GM12878 (cell line): Measurements from ENCODE around the gene MAGI2. TPM values are rescaled to one million over a fixed set of nuclear protein-coding genes. Genes with fewer than 3 reads are reported as not detected.

ENCODE experiments used
- ATAC-seq: fragments of 200-7000 bp; cut with Tn5 transposase; 3 replicates; pipeline ENCODE4 v1.9.1; 2020; ENCODE audit warnings: mild to moderate bottlenecking, moderate library complexity
- BruUV-seq: library from RNA; stranded (reverse); fragments of 400-500 nt; replicated peaks from 2 replicates; lab custom pipeline; 2021; lab: Mats Ljungman, UMichigan
- CTCF ChIA-PET: fragments of 300-600 bp; sonication (Branson Sonifier 250); formaldehyde crosslinking; extraction: SDS; loops from one replicate; lab custom pipeline; 2021; ENCODE audit warnings: inconsistent platforms; lab: Yijun Ruan, JAX
- POLR2A ChIA-PET: fragments of 350-600 bp; formaldehyde crosslinking; extraction: SDS; loops from one replicate; lab custom pipeline; 2021; ENCODE audit warnings: inconsistent platforms; lab: Charles Lee
- RAD21 ChIA-PET: fragments of 300-600 bp; sonication (Branson Sonifier 250); formaldehyde crosslinking; loops from one replicate; lab custom pipeline; 2023; ENCODE audit warnings: antibody characterized with exemption; ENCODE audit not compliant: unreplicated experiment; lab: Charles Lee
- SMC1A ChIA-PET: fragments of 300-600 bp; sonication (Branson Sonifier 250); formaldehyde crosslinking; loops from one replicate; lab custom pipeline; 2023; ENCODE audit not compliant: unreplicated experiment, uncharacterized antibody; lab: Charles Lee
- DNase-seq: peaks from one replicate; pipeline ENCODE4 v3.0.0-alpha.2; 2011; ENCODE audit warnings: low read depth, low spot score
- FAIRE-seq: peaks from 3 replicates; lab custom pipeline; 2011; peaks lifted over from hg19 to GRCh38; lab: Jason Lieb, UNC
- H2AFZ ChIP-seq: 2 replicates; pipeline ENCODE4 v1.6.0; 2011; ENCODE audit warnings: low read depth, low read length, control low read depth; ENCODE audit not compliant: control insufficient read depth
- H3K27ac ChIP-seq: 2 replicates; pipeline ENCODE4 v1.5.1; 2011; ENCODE audit warnings: control low read depth; ENCODE audit not compliant: control insufficient read depth, insufficient read depth
- H3K27me3 ChIP-seq, 2 experiments: replicated peaks in 1 of 2; 2 replicates each; pipeline versions ENCODE4 v1.6.0 to v1.6.1; 2011; ENCODE audit warnings: low read length in 1 of 2; ENCODE audit not compliant: control insufficient read depth in 2 of 2, insufficient read depth in 2 of 2
- H3K36me3 ChIP-seq, 2 experiments: 2 replicates each; pipeline ENCODE4 v1.5.1; 2011; ENCODE audit warnings: low read length in 1 of 2; ENCODE audit not compliant: control insufficient read depth in 2 of 2, insufficient read depth in 2 of 2
- H3K4me1 ChIP-seq: 2 replicates; pipeline ENCODE4 v1.6.1; 2011; ENCODE audit warnings: mild to moderate bottlenecking, low read length, moderate library complexity, mixed read lengths; ENCODE audit not compliant: control insufficient read depth, insufficient read depth
- H3K4me2 ChIP-seq: 2 replicates; pipeline ENCODE4 v1.6.0; 2011; ENCODE audit warnings: control low read depth; ENCODE audit not compliant: control insufficient read depth, insufficient read depth
- H3K4me3 ChIP-seq: fragments of 200-600 bp; sonication (generic); 2 replicates; pipeline ENCODE4 v1.5.1; 2016
- H3K79me2 ChIP-seq: 2 replicates; pipeline ENCODE4 v1.6.0; 2011; ENCODE audit warnings: low read length; ENCODE audit not compliant: control insufficient read depth, insufficient read depth
- H3K9ac ChIP-seq: 2 replicates; pipeline ENCODE4 v1.8.0; 2011; ENCODE audit warnings: low read length, control low read depth, mixed read lengths; ENCODE audit not compliant: control insufficient read depth, insufficient read depth
- H3K9me3 ChIP-seq: replicated peaks from 3 replicates; pipeline ENCODE4 v1.5.1; 2011; ENCODE audit warnings: mild to moderate bottlenecking, low read length; ENCODE audit not compliant: control insufficient read depth, insufficient read depth
- H4K20me1 ChIP-seq: 2 replicates; pipeline ENCODE4 v1.6.0; 2011; ENCODE audit not compliant: control insufficient read depth, insufficient read depth
- ESRRA ChIP-seq: IDR thresholded peaks from 2 replicates; pipeline ENCODE4 v1.6.1; 2012; ENCODE audit warnings: mild to moderate bottlenecking, low read length, improper control_type of control experiment
- GATAD2B ChIP-seq: fragments of 450-650 bp; conservative IDR thresholded peaks from 2 replicates; pipeline ENCODE4 v1.6.1; 2017; ENCODE audit warnings: low read depth, mild to moderate bottlenecking, moderate library complexity
- MEF2A ChIP-seq: IDR thresholded peaks from 2 replicates; pipeline ENCODE4 v1.6.1; 2011; ENCODE audit warnings: low read depth, mild to moderate bottlenecking, low read length, moderate library complexity; ENCODE audit not compliant: insufficient read depth
- MEF2B ChIP-seq: fragments of 450-650 bp; IDR thresholded peaks from 2 replicates; pipeline ENCODE4 v1.6.1; 2018; ENCODE audit warnings: mild to moderate bottlenecking, moderate library complexity; ENCODE audit not compliant: partially characterized antibody, poor library complexity, severe bottlenecking
- MTA2 ChIP-seq: fragments of 450-650 bp; IDR thresholded peaks from 2 replicates; pipeline ENCODE4 v1.6.1; 2016; ENCODE audit warnings: low read depth, mild to moderate bottlenecking, moderate library complexity
- MXI1 ChIP-seq: fragments of 150-350 bp; IDR thresholded peaks from 2 replicates; pipeline ENCODE4 v1.6.1; 2011; ENCODE audit warnings: low read depth, mild to moderate bottlenecking, inconsistent platforms, low read length, improper control_type of control experiment
- PBX3 ChIP-seq: IDR thresholded peaks from 2 replicates; pipeline ENCODE4 v1.6.1; 2011; ENCODE audit warnings: mild to moderate bottlenecking, low read depth, low read length, moderate library complexity; ENCODE audit not compliant: insufficient replicate concordance
- RBBP5 ChIP-seq: fragments of 200-600 bp; sonication (generic); conservative IDR thresholded peaks from 2 replicates; pipeline ENCODE4 v1.6.1; 2016
- SMAD5 ChIP-seq: IDR thresholded peaks from 2 replicates; pipeline ENCODE4 v1.6.1; 2016; ENCODE audit warnings: antibody characterized with exemption, low read depth
- SP1 ChIP-seq: IDR thresholded peaks from one replicate; pipeline ENCODE4 v1.6.1; 2011; ENCODE audit warnings: low read depth, low read length
- ZBED1 ChIP-seq: IDR thresholded peaks from 2 replicates; pipeline ENCODE4 v1.6.1; 2016; ENCODE audit warnings: borderline replicate concordance
- WGBS: methylation state at CpG from one replicate; pipeline ENCODE4 v1.1.6; 2016; ENCODE audit warnings: low lambda C conversion rate; ENCODE audit not compliant: insufficient replicate concordance, insufficient coverage; ENCODE audit errors: missing lambda C conversion rate; 5-methylcytosine and 5-hydroxymethylcytosine counted together
- in situ Hi-C: fragments of 300-500 bp; cut with MboI; formaldehyde crosslinking; loops from 9 replicates; pipeline ENCODE4 v1.14.3; 2018; ENCODE audit warnings: mixed read lengths
- intact Hi-C: fragments of 100-400 bp; cut with micrococcal nuclease; formaldehyde crosslinking; loops from one replicate; pipeline ENCODE4 v1.14.2; 2022; ENCODE audit not compliant: unreplicated experiment
- polyA plus RNA-seq, 11 experiments: library from polyadenylated mRNA; depleted of rRNA in 4 of 11; unstranded in 6 of 11; stranded (reverse) in 5 of 11; fragments of >200 nt; fragmentation: Nextera tagmentation in 4 of 11; fragmentation: Illumina TruSeq in 1 of 11; extraction: Ambion mirVana in 4 of 11; extraction: Trizol in 1 of 11; gene quantifications; 1 replicate in 1 of 11; 2 replicates in 10 of 11; pipeline versions ENCODE4 v1.2.1 to v1.2.3, GENCODE V29; 2011 to 2016; ENCODE audit warnings: inconsistent platforms in 2 of 11, missing spikeins in 2 of 11, low read depth in 1 of 11
- total RNA-seq, 4 experiments: library from RNA; depleted of rRNA in 3 of 4; stranded (reverse); fragments of >200 nt in 3 of 4; fragmentation: Illumina TruSeq in 1 of 4; extraction: Trizol in 1 of 4; gene quantifications; 2 replicates each; pipeline versions ENCODE4 v1.2.1 to v1.2.3, GENCODE V29; 2013 to 2021

Gene MAGI2
- total and polyA plus RNA-seq, 10 of the 15 experiments (the other 5 are each of a cell fraction or from before 2014, with no cell fraction given): 0.01 to 0.31 (median 0.05) TPM; not detected in 2

DNA sequence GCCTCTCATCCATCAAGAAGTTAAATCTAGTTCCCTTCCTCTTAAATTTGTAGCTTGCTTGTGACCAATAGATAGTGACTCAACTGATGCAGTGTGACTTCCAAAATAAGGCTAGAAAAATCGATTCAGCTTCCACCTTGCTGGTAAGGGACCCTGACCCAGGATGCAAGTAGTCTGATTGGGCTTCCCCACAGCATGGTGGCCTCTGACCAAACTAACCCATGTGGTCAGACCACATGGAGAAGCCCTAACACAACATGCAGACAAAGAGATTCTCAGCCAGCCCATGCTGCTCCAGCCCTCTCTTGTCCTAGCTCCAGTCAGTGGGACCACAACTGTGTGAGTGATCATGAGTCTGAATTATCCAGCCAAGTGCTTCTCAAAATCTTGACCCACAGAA is 710.8 kb downstream of the MAGI2 start:
- no peaks in the 10 kb centered on the region for H3K4me1 ChIP-seq
- no peaks in the 10 kb centered on the region for H3K79me2 ChIP-seq
- 0% methylated on average over 1 of the region's 1 CpG for WGBS
- H4K20me1 ChIP-seq: no peaks in the 10 kb centered on the region
- H3K27ac ChIP-seq: no peak overlapping the region
- no peaks in the 10 kb centered on the region for H3K9me3 ChIP-seq
- ChIA-PET SMC1A (no interaction called here), RAD21 (no interaction called here)
- no peak for TF ChIP-seq MTA2
- TF ChIP-seq PBX3: no peak
- TF ChIP-seq ZBED1: no peak
- TF ChIP-seq, all 136 proteins: peak for 0
- ATAC-seq (no peak), DNase-seq (no peak), FAIRE-seq (no peak)
- no TSS peak for BruUV-seq
- Histone ChIP-seq H2AFZ (no peak overlapping the region), H3K4me2 (no peak overlapping the region), H3K36me3 (no peaks in the 10 kb centered on the region), H3K4me3 (no peak overlapping the region), H3K9ac (no peak overlapping the region), H3K27me3 (no peaks in the 10 kb centered on the region)
- in situ Hi-C loops (no loop called here), intact Hi-C loops (no loop called here)
- ChIA-PET CTCF (no interaction called here), POLR2A (no interaction called here)

- 0% methylated on average over 1 of the region's 1 CpG for WGBS
- Histone ChIP-seq H3K4me3 (no peak overlapping the region), H3K4me2 (no peak overlapping the region), H3K27ac (no peak overlapping the region), H3K9ac (no peak overlapping the region), H3K36me3 (no peaks in the 10 kb centered on the region), H4K20me1 (no peaks in the 10 kb centered on the region), H3K9me3 (no peaks in the 10 kb centered on the region), H3K79me2 (no peaks in the 10 kb centered on the region), H3K27me3 (no peaks in the 10 kb centered on the region), H2AFZ (no peak overlapping the region), H3K4me1 (no peaks in the 10 kb centered on the region)
- FAIRE-seq: no peak
- in situ Hi-C loops: no loop called here
- ChIA-PET RAD21 (no interaction called here), SMC1A (interaction anchor here (0.6 kb wide), 1 partner anchor 25 kb away, joined by 3 read pairs; no protein-coding TSS in a partner anchor), CTCF (no interaction called here), POLR2A (no interaction called here)
- no peak for ATAC-seq
- no peak for TF ChIP-seq MXI1
- no peak for TF ChIP-seq RBBP5
- no peak for TF ChIP-seq SP1
- TF ChIP-seq SMAD5: no peak
- TF ChIP-seq MEF2B: no peak
- no peak for TF ChIP-seq ESRRA
- no peak for TF ChIP-seq GATAD2B
- TF ChIP-seq MEF2A: no peak
- no TSS peak for BruUV-seq
- intact Hi-C loops: no loop called here
- no peak for DNase-seq
Observed at GRCh38 chr7:78736548-78736947, 716.9 kb downstream of the MAGI2 start.
